Cardiac ventricle fibroblast (primary cell): ENCODE results near the gene RNH1. TPM values are rescaled to one million over a fixed set of nuclear protein-coding genes. Genes with fewer than 3 reads are reported as not detected.

Source experiments
- total RNA-seq: library from RNA; depleted of rRNA; stranded (reverse); fragments of >200 nt; gene quantifications from 2 replicates; pipeline ENCODE4 v1.2.3, GENCODE V29; 2015

The RNH1 gene
- total RNA-seq: 338 and 400 TPM in 2 replicates

GRCh38 chr11:506995-507726 is at the start of gene RNH1:
RNH1 (minus strand) TSS chr11:507242; CDS start chr11:502162, 5,080 bp downstream.

GRCh38 chr11:536841-537621 is 30.0 kb upstream of the RNH1 start, which contains the start of gene LRRC56:
LRRC56 (plus strand) TSS chr11:537527; CDS start chr11:540685, 3,158 bp downstream.

GRCh38 chr11:535519-536454 is 28.7 kb upstream of the RNH1 start, which contains the start of gene HRAS:
HRAS (minus strand) TSS chr11:535576.

GRCh38 chr11:449889-450808 is 56.9 kb downstream of the RNH1 start, which contains the start of gene PTDSS2:
PTDSS2 (plus strand) TSS chr11:450279; CDS start chr11:450456, 177 bp downstream.

Other genes starting within 250 kb of the RNH1 start
- gene NLRP6, start 228.8 kb downstream of the RNH1 start, total RNA-seq: not detected in 2 replicates
- 7.7 and 11.5 TPM in 2 replicates for gene PGGHG, start 218.1 kb downstream of the RNH1 start, total RNA-seq
- not detected in 2 replicates for gene IFITM5, start 207.7 kb downstream of the RNH1 start, total RNA-seq
- gene IFITM2, start 199.4 kb downstream of the RNH1 start, total RNA-seq: 427 and 562 TPM in 2 replicates
- gene IFITM1, start 193.2 kb downstream of the RNH1 start, total RNA-seq: 393 and 397 TPM in 2 replicates
- 564 and 629 TPM in 2 replicates for gene IFITM3, start 186.4 kb downstream of the RNH1 start, total RNA-seq
- 5.1 and 8.8 TPM in 2 replicates for gene B4GALNT4, start 137.7 kb downstream of the RNH1 start, total RNA-seq
- gene PKP3, start 113.0 kb downstream of the RNH1 start, total RNA-seq: 0.68 and 3.5 TPM in 2 replicates
- 28.3 and 39.8 TPM in 2 replicates for gene SIGIRR, start 92.2 kb downstream of the RNH1 start, total RNA-seq
- gene ANO9, start 65.2 kb downstream of the RNH1 start, total RNA-seq: not detected in 2 replicates
- gene PTDSS2, start 57.0 kb downstream of the RNH1 start, total RNA-seq: 31.2 and 50.2 TPM in 2 replicates
- gene HRAS, start 28.3 kb upstream of the RNH1 start, total RNA-seq: 20.8 and 27.0 TPM in 2 replicates
- 0.49 and 0.75 TPM in 2 replicates for gene LRRC56, start 30.3 kb upstream of the RNH1 start, total RNA-seq
- gene LMNTD2, start 53.5 kb upstream of the RNH1 start, total RNA-seq: 0.44 and 1.7 TPM in 2 replicates
- gene RASSF7, start 53.7 kb upstream of the RNH1 start, total RNA-seq: 1.8 and 5.1 TPM in 2 replicates
- gene PHRF1, start 69.2 kb upstream of the RNH1 start, total RNA-seq: 18.3 and 22.4 TPM in 2 replicates
- gene IRF7, start 108.7 kb upstream of the RNH1 start, total RNA-seq: 11.3 and 14.7 TPM in 2 replicates
- gene CDHR5, start 117.7 kb upstream of the RNH1 start, total RNA-seq: not detected in 2 replicates
- gene SCT, start 119.9 kb upstream of the RNH1 start, total RNA-seq: not detected in 2 replicates
- gene DRD4, start 130.0 kb upstream of the RNH1 start, total RNA-seq: not detected in 2 replicates
- 20.6 and 23.9 TPM in 2 replicates for gene DEAF1, start 188.0 kb upstream of the RNH1 start, total RNA-seq
- gene TMEM80, start 188.6 kb upstream of the RNH1 start, total RNA-seq: 20.3 and 34.6 TPM in 2 replicates
- 11.7 and 15.0 TPM in 2 replicates for gene EPS8L2, start 199.0 kb upstream of the RNH1 start, total RNA-seq
- gene TALDO1, start 240.2 kb upstream of the RNH1 start, total RNA-seq: 184 and 216 TPM in 2 replicates